Measurements from ENCODE around the gene LRP3. TPM values are rescaled to one million over a fixed set of nuclear protein-coding genes. Genes with fewer than 3 reads are reported as not detected.

The LRP3 gene
- total RNA-seq, 1 donor from 2014 or later = 28.8 TPM

DNA sequence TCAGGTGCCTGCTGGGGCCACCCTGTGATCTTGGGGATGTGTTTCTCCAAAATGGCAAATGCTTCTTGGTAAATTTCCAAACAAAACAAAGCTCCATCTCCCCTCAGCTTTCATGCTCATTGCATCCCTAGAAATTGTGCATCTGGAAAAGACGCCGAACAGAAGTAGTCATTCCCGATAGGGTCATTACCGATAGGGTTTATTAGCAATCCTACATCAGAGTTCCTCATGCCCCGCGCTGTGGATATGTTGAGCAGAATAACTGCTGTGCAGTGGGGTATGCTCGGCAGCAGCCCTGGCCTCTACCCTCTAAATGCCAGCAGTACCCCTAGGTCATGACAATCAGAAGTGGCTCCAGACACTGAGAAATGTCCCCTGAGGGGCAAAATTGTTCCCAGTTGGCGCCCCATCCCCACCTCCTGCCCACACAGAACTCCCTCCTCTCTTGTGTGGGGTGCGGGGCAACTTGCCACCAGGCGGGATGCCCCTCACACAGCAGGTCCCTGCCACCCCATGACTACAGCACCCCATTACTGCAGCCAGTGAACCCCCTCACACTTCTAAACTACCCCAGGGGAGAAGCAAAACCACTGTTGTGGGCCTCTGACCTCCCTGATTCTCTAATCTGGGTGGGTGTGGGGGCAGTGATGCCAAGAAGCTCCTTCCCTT is 44.5 kb downstream of the LRP3 start:
- no peaks in the 10 kb centered on the region for H3K36me3 ChIP-seq
- no peaks in the 10 kb centered on the region for H3K4me1 ChIP-seq
- H3K27me3 ChIP-seq = no peaks in the 10 kb centered on the region
- no peak for DNase-seq (ENCODE audit: low spot score in 2 of 2)
- TF ChIP-seq, protein P1, sequence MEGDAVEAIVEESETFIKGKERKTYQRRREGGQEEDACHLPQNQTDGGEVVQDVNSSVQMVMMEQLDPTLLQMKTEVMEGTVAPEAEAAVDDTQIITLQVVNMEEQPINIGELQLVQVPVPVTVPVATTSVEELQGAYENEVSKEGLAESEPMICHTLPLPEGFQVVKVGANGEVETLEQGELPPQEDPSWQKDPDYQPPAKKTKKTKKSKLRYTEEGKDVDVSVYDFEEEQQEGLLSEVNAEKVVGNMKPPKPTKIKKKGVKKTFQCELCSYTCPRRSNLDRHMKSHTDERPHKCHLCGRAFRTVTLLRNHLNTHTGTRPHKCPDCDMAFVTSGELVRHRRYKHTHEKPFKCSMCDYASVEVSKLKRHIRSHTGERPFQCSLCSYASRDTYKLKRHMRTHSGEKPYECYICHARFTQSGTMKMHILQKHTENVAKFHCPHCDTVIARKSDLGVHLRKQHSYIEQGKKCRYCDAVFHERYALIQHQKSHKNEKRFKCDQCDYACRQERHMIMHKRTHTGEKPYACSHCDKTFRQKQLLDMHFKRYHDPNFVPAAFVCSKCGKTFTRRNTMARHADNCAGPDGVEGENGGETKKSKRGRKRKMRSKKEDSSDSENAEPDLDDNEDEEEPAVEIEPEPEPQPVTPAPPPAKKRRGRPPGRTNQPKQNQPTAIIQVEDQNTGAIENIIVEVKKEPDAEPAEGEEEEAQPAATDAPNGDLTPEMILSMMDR (IDR thresholded peaks at IDR 0.05) = no peak
- no peaks in the 10 kb centered on the region for H3K9me3 ChIP-seq
- H3K4me3 ChIP-seq = no peak overlapping the region
- intact Hi-C loops (cut with DNase I) = no loop called here
- no peak overlapping the region for H3K27ac ChIP-seq

DNA sequence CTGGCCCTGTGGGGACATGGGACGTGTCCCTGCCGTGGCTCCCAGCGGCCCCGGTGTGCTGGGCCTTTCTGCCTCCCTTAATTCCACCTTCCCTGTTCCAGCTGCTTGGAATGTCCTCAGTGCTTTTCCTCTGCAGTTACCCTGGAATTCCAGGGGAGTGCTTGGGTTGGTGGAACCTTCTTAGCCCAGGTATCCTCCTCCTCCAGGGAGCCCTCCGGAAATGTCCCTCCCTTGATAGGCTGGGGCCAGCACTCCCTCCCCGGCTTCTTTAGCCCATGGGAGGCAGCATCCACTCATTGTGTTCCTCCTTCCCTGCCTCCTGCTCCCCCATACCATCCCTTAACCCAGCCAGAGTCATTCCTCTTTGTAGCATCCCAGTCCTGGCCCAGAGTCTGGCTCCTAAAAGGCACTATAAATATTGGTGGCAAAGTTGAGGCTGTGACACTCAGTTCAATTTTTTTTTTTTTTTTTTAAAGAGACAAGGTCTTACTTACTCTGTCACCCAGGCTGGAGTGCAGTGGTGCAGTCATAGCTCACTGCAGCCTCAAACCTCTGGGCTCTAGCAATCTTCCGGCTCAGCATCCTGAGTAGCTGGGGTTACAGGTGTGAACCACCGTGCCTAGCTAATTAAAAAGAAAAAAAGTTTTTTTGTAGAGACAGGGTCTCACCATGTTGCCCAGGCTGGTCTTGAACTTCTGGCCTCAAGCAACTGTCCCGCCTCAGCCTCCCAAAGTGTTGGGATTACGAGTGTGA is 45.3 kb downstream of the LRP3 start:
- Histone ChIP-seq H3K4me3 (no peak overlapping the region), H3K27ac (no peak overlapping the region), H3K27me3 (no peaks in the 10 kb centered on the region), H3K4me1 (no peaks in the 10 kb centered on the region), H3K36me3 (no peaks in the 10 kb centered on the region), H3K9me3 (no peaks in the 10 kb centered on the region)
- TF ChIP-seq, protein P1 (IDR thresholded peaks at IDR 0.05) = no peak
- no peak for DNase-seq (ENCODE audit: low spot score in 2 of 2)
- intact Hi-C loops (cut with DNase I) = no loop called here

DNA sequence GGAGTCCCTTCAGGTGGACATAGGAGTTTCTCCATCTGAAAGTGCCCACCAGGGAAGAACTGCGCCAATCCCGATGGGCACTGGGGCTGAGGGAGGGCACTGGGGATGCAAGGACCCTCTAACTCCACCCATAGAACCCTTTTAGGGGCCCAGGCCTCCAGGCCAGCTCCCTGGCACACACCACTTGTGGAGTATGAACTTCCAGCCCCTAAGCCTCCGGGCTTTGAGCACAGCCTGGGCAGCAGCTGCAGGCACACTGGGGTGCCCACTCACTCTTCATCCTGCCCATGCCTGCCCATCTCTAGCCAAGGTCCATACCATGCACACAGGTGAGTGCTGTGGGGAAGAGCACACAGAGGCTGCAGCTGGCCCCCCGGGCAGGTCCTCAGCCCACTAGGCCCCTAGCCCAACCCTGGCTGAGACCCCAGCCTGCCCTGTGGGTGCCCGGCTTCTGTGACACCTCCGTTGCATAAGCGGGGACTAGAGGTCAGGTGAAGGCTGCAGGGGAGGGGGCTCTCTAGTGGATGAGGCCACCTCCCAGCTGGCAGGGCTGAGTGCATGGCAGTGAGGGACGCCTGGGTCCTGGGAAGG is 46.1 kb downstream of the LRP3 start:
- no peaks in the 10 kb centered on the region for H3K36me3 ChIP-seq
- H3K4me1 ChIP-seq = no peaks in the 10 kb centered on the region
- intact Hi-C loops (cut with DNase I) = no loop called here
- no peaks in the 10 kb centered on the region for H3K9me3 ChIP-seq
- no peak for DNase-seq (ENCODE audit: low spot score in 2 of 2)
- TF ChIP-seq, protein P1 (IDR thresholded peaks at IDR 0.05) = no peak
- no peak overlapping the region for H3K4me3 ChIP-seq
- H3K27ac ChIP-seq = no peak overlapping the region
- H3K27me3 ChIP-seq = no peaks in the 10 kb centered on the region

DNA sequence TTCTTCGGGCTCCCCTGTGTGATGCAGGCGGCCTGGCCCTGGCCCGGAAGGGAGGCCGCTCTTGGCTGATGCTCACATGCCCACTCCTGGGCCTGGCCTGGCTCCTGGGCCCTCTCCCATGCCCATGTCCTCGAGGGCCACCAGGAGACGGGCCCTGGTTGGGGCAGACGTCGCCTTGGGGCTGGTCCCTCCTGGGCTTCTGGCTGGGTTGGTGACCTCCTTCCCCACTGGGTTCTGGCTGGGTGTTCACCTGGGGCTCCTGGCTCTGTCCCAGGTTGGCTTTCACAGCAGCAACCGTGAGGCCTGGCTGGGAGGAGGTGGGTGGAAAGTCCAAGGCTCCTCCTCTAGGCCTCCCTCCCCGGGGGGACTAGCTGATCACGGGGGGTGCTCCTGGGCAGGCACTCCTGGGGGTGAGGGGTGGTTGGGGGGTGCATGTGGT is 47.0 kb downstream of the LRP3 start:
- DNase-seq (ENCODE audit: low spot score in 2 of 2) = no peak
- intact Hi-C loops (cut with DNase I) = no loop called here
- H3K4me1 ChIP-seq = no peaks in the 10 kb centered on the region
- no peaks in the 10 kb centered on the region for H3K27me3 ChIP-seq
- H3K4me3 ChIP-seq = no peak overlapping the region
- TF ChIP-seq, protein P1 (IDR thresholded peaks at IDR 0.05) = no peak
- H3K27ac ChIP-seq = no peak overlapping the region
- peaks cover 0 to 5% of the 10 kb centered on the region in 2 donors for H3K9me3 ChIP-seq
- H3K36me3 ChIP-seq = no peaks in the 10 kb centered on the region

DNA sequence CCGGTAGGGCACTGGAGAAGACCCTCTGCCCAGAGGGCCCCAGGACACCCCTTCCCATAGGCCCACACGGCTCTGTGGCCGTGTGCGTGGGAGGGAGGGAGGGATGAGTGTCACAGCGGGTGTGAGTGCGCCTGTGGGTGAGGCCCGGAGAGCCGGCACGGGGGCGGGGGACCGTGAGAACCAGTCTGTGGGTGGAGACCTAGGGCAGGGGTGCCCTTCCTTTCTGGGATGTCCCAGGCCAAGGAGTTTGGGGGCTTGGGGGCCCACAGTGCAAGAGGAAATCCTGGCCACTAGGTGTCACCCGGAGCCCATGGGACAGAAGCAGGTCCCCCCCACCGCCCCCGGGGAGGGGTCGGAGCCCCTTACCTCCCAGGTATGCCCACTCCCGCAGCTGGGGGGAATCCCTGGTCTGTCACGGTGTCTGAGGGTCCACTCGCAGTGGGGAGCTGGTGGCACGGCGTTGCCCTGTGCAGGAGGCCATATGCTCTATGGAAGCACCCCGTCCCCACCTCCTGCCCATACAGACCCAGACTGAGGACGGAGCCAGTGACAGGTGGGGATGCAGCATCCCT is 47.5 kb downstream of the LRP3 start:
- no peaks in the 10 kb centered on the region for H3K4me1 ChIP-seq
- DNase-seq (ENCODE audit: low spot score in 2 of 2) = no peak
- H3K36me3 ChIP-seq = no peaks in the 10 kb centered on the region
- H3K9me3 ChIP-seq = peaks cover 0 to 5% of the 10 kb centered on the region in 2 donors
- H3K27ac ChIP-seq = no peak overlapping the region
- no peaks in the 10 kb centered on the region for H3K27me3 ChIP-seq
- intact Hi-C loops (cut with DNase I) = no loop called here
- no peak overlapping the region for H3K4me3 ChIP-seq
- TF ChIP-seq, protein P1 (IDR thresholded peaks at IDR 0.05) = peak; percentile 37 to 76 (median 61)
